PFSK-1 (cell line): Measurements from ENCODE around the gene EPHA3.

Experiments
- POLR2AphosphoS5 ChIP-seq: IDR thresholded peaks from 2 replicates; pipeline ENCODE4 v1.6.1; 2012; ENCODE audit warnings: low read depth, mild to moderate bottlenecking, control low read depth, low read length, moderate library complexity
- SIN3A ChIP-seq: IDR thresholded peaks from 2 replicates; pipeline ENCODE4 v1.6.1; 2012; ENCODE audit warnings: mild to moderate bottlenecking, low read length, moderate library complexity, borderline replicate concordance; ENCODE audit not compliant: insufficient read depth

GRCh38 chr3:89467898-89468363, 360.5 kb downstream of the EPHA3 start:
- no peak for TF ChIP-seq SIN3A
- TF ChIP-seq POLR2AphosphoS5: no peak
